Measurements from ENCODE around the gene CHST4.
A peak's percentile ranks its signal among the peaks of the same experiment; 100 is the strongest.
"Not testable (repeated sequence)": the region's sequence is repeated elsewhere in the genome, so short reads cannot be mapped to it uniquely, and the experiment has no call there.

Gene CHST4

GRCh38 chr16:71526111-71526631, at the start of gene CHST4:
Gene CHST4 (plus strand): TSS chr16:71526426. CDS start chr16:71536678, 10,252 bp downstream.
- no peak for DNase-seq (ENCODE audit: low read depth in 2 of 2)

- no peak for DNase-seq (ENCODE audit: low read depth in 2 of 2)
Measured at GRCh38 chr16:71476457-71477124, 49.6 kb upstream of the CHST4 start.

- DNase-seq (ENCODE audit: low read depth in 2 of 2) = no peak
Measured at GRCh38 chr16:71479420-71479819, 46.8 kb upstream of the CHST4 start.

- no peak for DNase-seq (ENCODE audit: low read depth in 2 of 2)
Measured at GRCh38 chr16:71480956-71481355, 45.3 kb upstream of the CHST4 start.

GRCh38 chr16:71482569-71482968, 43.7 kb upstream of the CHST4 start:
- no peak for DNase-seq (ENCODE audit: low read depth in 2 of 2)

- DNase-seq (ENCODE audit: low read depth in 2 of 2) = peak; percentile 54 to 65
Measured at GRCh38 chr16:71484006-71484893, 42.0 kb upstream of the CHST4 start.

- no peak for DNase-seq (ENCODE audit: low read depth in 2 of 2)
Measured at GRCh38 chr16:71489122-71489521, 37.1 kb upstream of the CHST4 start, which contains the start of gene ZNF19. Gene ZNF19 (minus strand): TSS chr16:71489324. CDS start chr16:71482114, 7,210 bp downstream.

- no peak for DNase-seq (ENCODE audit: low read depth in 2 of 2)
Measured at GRCh38 chr16:71490361-71490760, 35.9 kb upstream of the CHST4 start.

- DNase-seq (ENCODE audit: low read depth in 2 of 2) = no peak
Measured at GRCh38 chr16:71491054-71491453, 35.2 kb upstream of the CHST4 start.

- no peak for DNase-seq (ENCODE audit: low read depth in 2 of 2)
Measured at GRCh38 chr16:71492786-71493185, 33.4 kb upstream of the CHST4 start.

GRCh38 chr16:71493213-71493612, 33.0 kb upstream of the CHST4 start:
- no peak for DNase-seq (ENCODE audit: low read depth in 2 of 2)

- DNase-seq (ENCODE audit: low read depth in 2 of 2) = no peak
Measured at GRCh38 chr16:71498031-71498430, 28.2 kb upstream of the CHST4 start.

- DNase-seq (ENCODE audit: low read depth in 2 of 2) = peak; percentile 13 to 31
Measured at GRCh38 chr16:71499775-71500364, 26.4 kb upstream of the CHST4 start.

- no peak for DNase-seq (ENCODE audit: low read depth in 2 of 2)
Measured at GRCh38 chr16:71500964-71501363, 25.3 kb upstream of the CHST4 start.

GRCh38 chr16:71501547-71501946, 24.7 kb upstream of the CHST4 start:
- DNase-seq (ENCODE audit: low read depth in 2 of 2) = no peak

GRCh38 chr16:71504051-71504450, 22.2 kb upstream of the CHST4 start:
- not testable (repeated sequence) for DNase-seq (ENCODE audit: low read depth in 2 of 2)

- no peak for DNase-seq (ENCODE audit: low read depth in 2 of 2)
Measured at GRCh38 chr16:71504901-71505300, 21.3 kb upstream of the CHST4 start.

GRCh38 chr16:71507061-71507460, 19.2 kb upstream of the CHST4 start:
- DNase-seq (ENCODE audit: low read depth in 2 of 2) = no peak

- no peak for DNase-seq (ENCODE audit: low read depth in 2 of 2)
Measured at GRCh38 chr16:71513302-71513701, 12.9 kb upstream of the CHST4 start.

GRCh38 chr16:71514476-71514875, 11.8 kb upstream of the CHST4 start:
- DNase-seq (ENCODE audit: low read depth in 2 of 2) = no peak

- DNase-seq (ENCODE audit: low read depth in 2 of 2) = no peak
Measured at GRCh38 chr16:71515026-71515425, 11.2 kb upstream of the CHST4 start.

GRCh38 chr16:71520550-71520949, 5.7 kb upstream of the CHST4 start:
- DNase-seq (ENCODE audit: low read depth in 2 of 2) = no peak
